Activated T-helper 1 cell treated with anti-CD3 and anti-CD28 coated beads, Interleukin-12 subunit alpha, Interleukin-12 subunit beta, Interleukin-2, Interleukin-4 antibody, amounts not matched to agents 30 ng/mL and 10 ng/mL and 1 ng/mL, durations not matched to agents 14 hours and 24 hours and 36 hours (primary cell): ENCODE measurements around the gene KCND1. TPM values are rescaled to one million over a fixed set of nuclear protein-coding genes. Genes with fewer than 3 reads are reported as not detected.

Source experiments
- DNase-seq: peaks from one replicate; pipeline ENCODE4 v3.0.0; 2021; ENCODE audit warnings: low spot score
- H3K27ac Mint-ChIP-seq: one replicate; pipeline ENCODE4 v1.8.0; 2021; ENCODE audit warnings: mild to moderate bottlenecking, mixed read lengths
- H3K27me3 Mint-ChIP-seq: one replicate; pipeline ENCODE4 v1.8.0; 2022; ENCODE audit warnings: mild to moderate bottlenecking, moderate library complexity, mixed read lengths; ENCODE audit not compliant: insufficient read depth
- H3K36me3 Mint-ChIP-seq: one replicate; pipeline ENCODE4 v1.8.0; 2021; ENCODE audit warnings: low read depth, mixed read lengths
- H3K4me1 Mint-ChIP-seq: one replicate; pipeline ENCODE4 v1.8.0; 2021; ENCODE audit warnings: low read depth, mixed read lengths
- H3K4me3 Mint-ChIP-seq: one replicate; pipeline ENCODE4 v1.8.0; 2021; ENCODE audit warnings: mild to moderate bottlenecking, moderate library complexity, mixed read lengths
- H3K9me3 Mint-ChIP-seq: one replicate; pipeline ENCODE4 v1.8.0; 2021; ENCODE audit warnings: mixed read lengths
- intact Hi-C: fragments of 100-400 bp; cut with micrococcal nuclease; formaldehyde crosslinking; loops from one replicate; pipeline ENCODE4 v1.15.1; 2024
- total RNA-seq: library from RNA; stranded (reverse); gene quantifications from 2 replicates; pipeline ENCODE4 v1.2.3, GENCODE V29; 2022

KCND1 gene
- total RNA-seq, 1 donor from 2014 or later: 4.0 TPM

DNA sequence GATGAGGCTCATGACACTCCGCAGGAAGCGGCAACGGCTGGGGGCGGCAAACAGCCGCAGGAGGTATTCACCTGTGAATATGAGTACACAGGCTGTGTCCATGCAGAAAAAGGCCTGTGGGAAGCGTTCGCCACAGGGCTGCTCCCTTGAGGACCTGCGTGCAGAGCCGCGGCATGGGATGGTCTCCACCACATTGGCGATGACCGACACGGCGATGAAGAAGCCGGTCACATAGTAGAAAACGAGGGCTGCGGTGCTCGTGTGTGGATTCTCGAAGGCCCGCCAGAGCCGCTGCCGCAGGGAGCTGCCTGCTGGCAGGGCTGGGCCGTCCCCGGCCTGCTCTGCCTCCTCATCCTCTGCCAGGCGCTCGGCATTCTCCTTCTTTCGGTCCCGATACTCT is 2.2 kb downstream of the KCND1 start:
- H3K4me3 Mint-ChIP-seq: no peak overlapping the region
- DNase-seq: no peak
- H3K9me3 Mint-ChIP-seq: no peaks in the 10 kb centered on the region
- H3K27ac Mint-ChIP-seq: no peak overlapping the region
- H3K4me1 Mint-ChIP-seq: peaks cover 10% of the 10 kb centered on the region
- H3K36me3 Mint-ChIP-seq: peaks cover 10% of the 10 kb centered on the region
- intact Hi-C loops: no loop called here
- H3K27me3 Mint-ChIP-seq: no peaks in the 10 kb centered on the region

DNA sequence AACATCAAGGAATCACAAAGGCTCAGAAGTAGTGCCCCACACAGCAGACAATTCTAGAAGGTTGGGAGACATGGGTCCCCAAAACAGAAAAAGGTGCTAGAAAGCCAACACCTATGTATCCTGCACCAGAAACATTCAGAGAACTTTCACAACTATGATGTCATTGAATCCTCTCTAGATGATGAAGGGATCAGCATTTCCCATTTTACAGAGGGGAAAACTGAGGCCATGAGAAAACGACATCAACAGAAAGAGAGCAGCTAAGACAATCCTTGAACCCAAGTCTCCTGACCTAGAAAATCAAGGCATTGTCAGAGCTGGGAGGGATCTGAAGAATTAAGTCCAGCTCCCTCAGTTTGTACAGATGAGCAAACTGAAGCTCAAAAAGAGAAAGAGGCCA is 3.3 kb downstream of the KCND1 start:
- H3K4me1 Mint-ChIP-seq: peaks cover 9% of the 10 kb centered on the region
- peaks cover 14% of the 10 kb centered on the region for H3K36me3 Mint-ChIP-seq
- no peak overlapping the region for H3K4me3 Mint-ChIP-seq
- H3K27ac Mint-ChIP-seq: no peak overlapping the region
- intact Hi-C loops: no loop called here
- H3K27me3 Mint-ChIP-seq: no peaks in the 10 kb centered on the region
- no peaks in the 10 kb centered on the region for H3K9me3 Mint-ChIP-seq
- no peak for DNase-seq

DNA sequence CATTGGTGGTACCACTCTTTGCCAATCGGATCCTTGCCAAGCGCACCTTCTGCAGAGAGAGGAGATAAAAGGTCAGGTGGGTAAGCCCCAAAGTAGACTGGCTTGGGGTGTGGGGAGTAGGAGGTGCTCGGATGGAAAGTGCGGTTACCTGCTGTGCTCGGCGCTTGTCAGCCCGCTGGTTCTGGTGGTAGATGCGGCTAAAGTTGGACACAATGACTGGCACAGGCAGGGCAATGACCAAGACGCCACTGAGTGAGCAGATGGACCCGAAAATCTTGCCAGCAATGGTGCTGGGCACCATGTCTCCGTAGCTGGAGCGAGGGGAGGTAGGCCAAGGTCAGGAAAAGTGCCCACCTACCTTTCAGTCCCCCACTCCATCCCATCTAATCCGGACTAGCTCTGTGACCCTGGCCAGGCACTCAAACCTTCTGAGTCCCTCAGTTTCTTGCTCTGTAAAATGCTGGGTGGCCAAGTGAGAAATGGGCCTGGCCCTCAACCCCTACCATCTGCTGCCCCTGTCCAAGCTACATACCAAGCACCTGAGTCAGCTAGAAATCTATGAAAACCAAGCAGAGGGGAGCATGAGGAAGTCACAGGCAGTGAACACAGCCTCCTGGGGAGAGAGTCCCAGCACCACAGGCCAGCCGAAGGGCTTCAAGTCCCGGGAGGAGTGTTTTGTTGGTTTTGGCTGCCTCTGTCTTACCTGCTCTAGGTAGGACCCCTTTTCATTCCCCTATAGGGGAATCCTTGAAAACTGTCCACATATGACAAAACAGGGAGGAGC is 4.7 kb downstream of the KCND1 start:
- Mint-ChIP-seq H3K9me3 (no peaks in the 10 kb centered on the region), H3K27ac (no peak overlapping the region), H3K4me1 (no peaks in the 10 kb centered on the region), H3K36me3 (peaks cover 10% of the 10 kb centered on the region), H3K4me3 (no peak overlapping the region), H3K27me3 (no peaks in the 10 kb centered on the region)
- intact Hi-C loops: no loop called here
- no peak for DNase-seq

DNA sequence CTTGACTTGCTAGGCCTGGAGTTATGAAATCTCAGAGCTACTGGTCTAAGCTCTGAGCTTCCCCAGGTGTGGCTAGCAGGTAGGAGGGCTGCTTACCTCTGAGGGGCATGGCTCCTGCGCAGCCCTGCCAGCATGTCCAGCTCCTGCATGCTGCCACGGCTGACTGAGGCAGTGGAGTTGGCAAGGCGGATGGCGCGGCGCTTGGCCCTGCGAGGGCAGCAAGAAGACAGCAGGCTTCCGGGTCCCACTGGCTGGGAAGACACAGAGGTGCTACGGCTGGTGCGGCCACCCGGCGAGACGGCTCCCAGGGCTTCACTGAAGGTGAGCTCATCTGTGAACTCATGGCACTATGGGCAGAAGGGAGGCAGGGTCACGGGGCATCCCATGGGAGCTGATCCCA is 5.7 kb downstream of the KCND1 start:
- Mint-ChIP-seq H3K27ac (no peak overlapping the region), H3K9me3 (no peaks in the 10 kb centered on the region), H3K4me3 (no peak overlapping the region), H3K27me3 (no peaks in the 10 kb centered on the region), H3K36me3 (peaks cover 10% of the 10 kb centered on the region), H3K4me1 (no peaks in the 10 kb centered on the region)
- DNase-seq: no peak
- intact Hi-C loops: no loop called here

DNA sequence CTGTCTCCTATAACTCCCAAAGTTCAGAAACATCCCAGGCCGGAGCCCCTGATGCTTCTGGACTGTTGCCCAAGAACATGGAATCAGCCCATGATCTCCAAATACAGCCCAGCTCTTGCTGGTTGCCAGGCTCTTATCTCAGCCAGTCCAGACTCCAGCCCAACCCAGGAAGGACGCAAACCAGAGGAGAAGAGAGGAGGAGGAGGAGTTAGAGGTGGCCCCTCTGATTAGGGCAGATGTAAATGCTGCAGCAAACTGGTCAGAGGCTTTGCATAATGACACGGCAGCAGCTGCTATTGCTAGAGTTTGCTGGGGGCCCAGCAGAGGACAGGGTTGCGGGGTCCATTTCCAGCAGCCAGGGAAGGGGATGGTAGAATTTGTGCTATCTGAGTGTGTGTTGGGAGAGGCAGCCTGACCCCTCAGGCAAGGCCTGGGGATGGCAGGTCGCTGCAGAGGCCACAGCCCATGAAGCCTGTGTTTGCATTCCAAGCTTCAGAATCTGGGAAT is 10.0 kb downstream of the KCND1 start:
- Mint-ChIP-seq H3K9me3 (no peaks in the 10 kb centered on the region), H3K4me3 (no peak overlapping the region), H3K4me1 (peaks cover 19% of the 10 kb centered on the region), H3K36me3 (peaks cover 12% of the 10 kb centered on the region), H3K27ac (no peak overlapping the region), H3K27me3 (no peaks in the 10 kb centered on the region)
- DNase-seq: no peak
- intact Hi-C loops: no loop called here

DNA sequence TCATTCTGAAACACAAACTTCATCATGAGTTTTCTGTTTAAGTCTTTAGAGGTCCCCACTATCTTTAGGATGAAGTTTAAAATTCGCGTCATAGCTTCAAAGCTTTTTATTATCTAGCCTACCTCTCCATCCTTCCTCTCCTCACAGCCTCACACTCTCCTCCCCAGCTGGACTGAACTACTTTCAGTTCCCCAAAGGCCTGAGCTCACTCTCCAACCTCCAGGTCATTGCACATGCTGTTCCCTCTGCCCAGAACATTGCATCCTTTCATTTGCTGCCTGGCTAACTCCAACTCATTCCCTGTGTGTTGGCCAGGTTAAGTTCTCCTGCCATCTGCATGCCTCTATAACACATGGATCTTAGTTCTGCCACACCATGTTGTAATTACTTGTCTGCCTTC is 11.4 kb downstream of the KCND1 start:
- Mint-ChIP-seq H3K27ac (peak overlapping the region; percentile 72), H3K9me3 (no peaks in the 10 kb centered on the region), H3K4me1 (peaks cover 25% of the 10 kb centered on the region), H3K4me3 (peak overlapping the region; percentile 98), H3K27me3 (no peaks in the 10 kb centered on the region), H3K36me3 (peaks cover 13% of the 10 kb centered on the region)
- intact Hi-C loops: no loop called here
- DNase-seq: no peak

DNA sequence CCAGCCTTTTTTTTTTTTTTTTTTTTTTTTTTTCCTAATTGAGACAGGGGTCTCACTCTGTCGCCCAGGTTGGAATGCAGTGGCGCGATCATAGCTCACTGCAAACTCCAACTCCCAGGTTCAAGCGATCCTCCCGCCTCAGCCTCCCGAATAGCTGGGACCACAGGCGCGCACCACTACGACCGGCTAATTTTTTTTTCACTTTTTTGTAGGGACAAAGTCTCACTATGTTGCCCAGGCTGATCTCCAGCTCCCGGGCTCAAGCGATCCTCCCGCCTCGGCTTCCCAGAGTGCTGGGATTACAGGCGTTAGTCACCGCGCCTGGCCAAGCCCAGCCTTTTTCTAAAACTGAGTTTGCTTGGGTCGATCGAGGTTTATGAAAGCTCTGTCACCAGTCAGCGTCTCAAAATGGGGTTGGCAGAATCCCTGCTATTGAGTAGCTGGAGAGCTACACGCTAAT is 13.0 kb downstream of the KCND1 start:
- peak overlapping the region; percentile 100 for H3K27ac Mint-ChIP-seq
- peaks cover 33% of the 10 kb centered on the region for H3K4me1 Mint-ChIP-seq
- intact Hi-C loops: loop anchor here (1.0 kb wide), 6 partner anchors 39 to 361 kb away; partner anchors contain the start of genes GRIPAP1, PIM2, TFE3 and WDR13
- H3K27me3 Mint-ChIP-seq: no peaks in the 10 kb centered on the region
- H3K4me3 Mint-ChIP-seq: peak overlapping the region; percentile 98
- H3K9me3 Mint-ChIP-seq: no peaks in the 10 kb centered on the region
- H3K36me3 Mint-ChIP-seq: peaks cover 15% of the 10 kb centered on the region
- peak; percentile 2 for DNase-seq

DNA sequence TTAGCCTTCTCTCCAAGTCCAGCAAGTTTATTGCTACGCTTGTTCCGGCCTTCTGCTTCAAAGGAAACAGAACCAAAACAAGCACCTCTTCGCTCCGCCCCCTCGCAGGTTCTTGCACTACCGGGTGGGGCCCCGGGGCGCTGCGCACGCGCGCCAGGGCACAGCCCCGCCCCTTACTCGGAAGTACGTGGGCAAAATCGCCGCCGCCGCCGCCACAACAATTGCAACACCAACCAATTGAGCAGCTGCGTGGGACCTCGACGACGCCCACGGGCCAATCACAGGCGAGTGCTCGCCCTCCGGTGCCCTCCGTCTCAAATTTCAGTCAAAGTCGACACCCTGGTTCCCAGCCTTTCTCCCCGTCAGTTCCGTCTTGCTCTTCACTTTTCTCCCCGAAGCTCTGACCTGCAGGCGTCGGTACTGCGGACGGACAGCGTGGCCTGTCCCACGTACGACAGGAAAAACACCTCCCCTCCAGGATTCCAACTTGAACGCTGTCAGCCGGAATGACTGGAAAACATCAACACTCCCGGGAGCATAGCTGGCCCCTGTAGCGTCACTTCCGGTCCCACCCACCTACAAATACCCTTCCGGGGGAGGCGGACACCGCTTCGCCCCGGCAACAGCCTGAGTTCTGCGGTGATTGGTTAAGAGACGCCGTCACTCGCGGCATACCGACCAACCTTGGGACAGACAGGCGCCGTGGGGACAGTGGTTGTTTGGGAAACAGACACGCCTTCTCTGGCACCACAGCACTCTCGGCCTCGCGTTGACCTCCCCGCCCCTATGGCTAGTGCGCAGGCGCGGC is 13.6 kb downstream of the KCND1 start:
- DNase-seq: peak; percentile 90
- Mint-ChIP-seq H3K36me3 (peaks cover 13% of the 10 kb centered on the region), H3K27me3 (no peaks in the 10 kb centered on the region), H3K27ac (peak overlapping the region; percentile 100), H3K4me3 (peak overlapping the region; percentile 98), H3K9me3 (no peaks in the 10 kb centered on the region), H3K4me1 (peaks cover 33% of the 10 kb centered on the region)
- intact Hi-C loops: loop anchor here (1.0 kb wide), 8 partner anchors 21 to 361 kb away; partner anchors contain the start of genes GRIPAP1, PIM2, TFE3 and WDR13

DNA sequence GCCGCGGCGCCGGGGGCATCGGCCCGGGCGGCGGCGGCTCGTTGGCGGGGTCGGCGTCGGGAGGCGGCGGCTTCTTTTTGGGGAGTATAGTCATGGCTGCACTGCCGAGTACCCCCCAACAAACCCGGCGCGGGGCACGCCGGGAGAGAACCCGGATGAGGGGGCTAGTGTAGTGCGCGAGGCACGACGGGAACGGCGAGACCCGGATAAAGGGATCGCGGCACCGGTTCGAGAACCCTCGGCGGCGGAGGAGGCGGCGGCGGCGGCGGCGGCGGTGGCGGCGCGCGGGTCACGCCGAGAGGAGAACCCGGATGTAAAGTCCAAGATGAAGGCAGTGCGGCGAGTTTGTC is 14.2 kb downstream of the KCND1 start, which contains the start of gene OTUD5:
Gene OTUD5, minus strand, starts transcription at position 131 of the 350 bp plus-strand sequence. Its CDS starts 37 bp downstream, at position 94.
- DNase-seq: peak; percentile 68
- H3K27me3 Mint-ChIP-seq: no peaks in the 10 kb centered on the region
- peaks cover 39% of the 10 kb centered on the region for H3K4me1 Mint-ChIP-seq
- H3K4me3 Mint-ChIP-seq: peak within 1 kb of the TSS; percentile 98
- intact Hi-C loops: loop anchor here (1.0 kb wide), 2 partner anchors 20 to 281 kb away; no protein-coding TSS in a partner anchor
- H3K27ac Mint-ChIP-seq: peak within 1 kb of the TSS; percentile 100
- no peaks in the 10 kb centered on the region for H3K9me3 Mint-ChIP-seq
- peaks cover 17% of the 10 kb centered on the region for H3K36me3 Mint-ChIP-seq

DNA sequence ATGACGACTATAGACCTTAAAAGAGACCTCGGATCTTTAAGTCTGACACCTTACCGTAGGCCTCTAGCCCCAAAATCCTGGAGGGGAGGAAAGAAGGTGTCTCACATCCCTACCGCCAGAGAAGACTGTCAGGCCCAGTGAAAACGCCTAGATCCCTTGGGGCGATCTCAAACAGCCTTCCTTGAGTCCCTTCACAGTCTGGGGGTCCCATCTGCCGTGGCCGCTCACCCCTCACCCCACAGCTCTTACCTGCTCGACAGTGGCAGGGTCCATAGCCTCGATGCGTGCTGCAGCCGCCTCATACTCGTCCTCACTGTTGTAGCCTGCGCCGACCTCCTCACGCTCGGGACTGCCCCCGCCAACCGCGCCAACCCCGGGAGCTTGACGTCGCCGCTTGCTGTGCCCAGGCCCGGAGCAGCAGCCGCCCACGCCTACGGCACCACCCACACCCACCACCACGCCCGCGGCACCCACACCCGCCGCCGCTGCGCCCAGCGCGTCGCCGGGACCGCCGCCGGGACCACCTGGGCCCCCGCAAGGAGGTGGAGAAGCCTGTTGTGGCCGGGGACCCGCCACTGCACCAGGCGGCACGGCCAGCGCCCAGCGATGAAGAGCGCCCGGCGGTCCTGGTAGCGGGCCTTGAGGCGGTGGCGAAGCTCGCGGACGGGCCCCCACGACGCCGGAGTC is 14.8 kb downstream of the KCND1 start:
- H3K4me1 Mint-ChIP-seq: peaks cover 45% of the 10 kb centered on the region
- intact Hi-C loops: loop anchor here (1.0 kb wide), 2 partner anchors 20 to 281 kb away; no protein-coding TSS in a partner anchor
- H3K4me3 Mint-ChIP-seq: peak overlapping the region; percentile 85
- no peaks in the 10 kb centered on the region for H3K27me3 Mint-ChIP-seq
- DNase-seq: peak; percentile 35
- no peaks in the 10 kb centered on the region for H3K9me3 Mint-ChIP-seq
- H3K27ac Mint-ChIP-seq: peak overlapping the region; percentile 80
- H3K36me3 Mint-ChIP-seq: peaks cover 20% of the 10 kb centered on the region

DNA sequence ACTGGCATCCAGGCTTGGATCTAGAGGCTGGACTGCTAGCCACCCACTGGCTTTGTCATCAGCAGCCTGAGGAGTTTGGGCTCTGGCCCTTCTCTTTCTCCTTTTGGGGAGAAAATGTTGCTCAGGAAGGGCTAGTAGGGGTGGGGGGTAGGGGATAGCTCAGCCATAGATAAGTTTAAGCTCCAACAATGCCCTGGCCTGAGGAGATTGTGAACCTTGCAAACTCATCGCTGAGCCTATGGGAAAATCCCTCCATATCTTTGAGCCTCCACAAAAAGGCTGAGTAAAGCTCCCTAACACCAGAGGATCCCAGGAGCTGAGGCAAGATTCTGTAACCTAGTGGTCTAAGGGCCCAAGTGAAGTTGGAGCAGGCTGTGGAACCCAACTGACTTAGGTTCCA is 23.1 kb downstream of the KCND1 start:
- H3K27ac Mint-ChIP-seq: no peak overlapping the region
- intact Hi-C loops: loop anchor here (5.0 kb wide), 1 partner anchor 301 kb away; no protein-coding TSS in a partner anchor
- no peak overlapping the region for H3K4me3 Mint-ChIP-seq
- H3K36me3 Mint-ChIP-seq: peaks cover 13% of the 10 kb centered on the region
- H3K9me3 Mint-ChIP-seq: no peaks in the 10 kb centered on the region
- H3K27me3 Mint-ChIP-seq: no peaks in the 10 kb centered on the region
- peaks cover 24% of the 10 kb centered on the region for H3K4me1 Mint-ChIP-seq
- DNase-seq: no peak
